Measurements from ENCODE around the gene DGLUCY.
"Not testable (repeated sequence)": the region's sequence is repeated elsewhere in the genome, so short reads cannot be mapped to it uniquely, and the experiment has no call there.

Gene DGLUCY

GRCh38 chr14:91113829-91114078 lies at the start of gene DGLUCY:
DGLUCY (plus strand) TSS chr14:91114073; CDS start chr14:91160295, 46,222 bp downstream.
- DNase-seq, result no peak

- no peak for DNase-seq
Measured at GRCh38 chr14:91065266-91065665, 48.6 kb upstream of the DGLUCY start.

- no peak for DNase-seq
Measured at GRCh38 chr14:91067186-91067585, 46.7 kb upstream of the DGLUCY start.

- DNase-seq, result no peak
Measured at GRCh38 chr14:91068642-91069041, 45.2 kb upstream of the DGLUCY start.

GRCh38 chr14:91070572-91070971 lies 43.3 kb upstream of the DGLUCY start:
- no peak for DNase-seq

GRCh38 chr14:91075553-91075952 lies 38.3 kb upstream of the DGLUCY start:
- no peak for DNase-seq

GRCh38 chr14:91078095-91078737 lies 35.7 kb upstream of the DGLUCY start:
- no peak for DNase-seq

- no peak for DNase-seq
Measured at GRCh38 chr14:91080071-91080470, 33.8 kb upstream of the DGLUCY start.

- DNase-seq, result no peak
Measured at GRCh38 chr14:91082282-91082681, 31.6 kb upstream of the DGLUCY start.

- DNase-seq, result no peak
Measured at GRCh38 chr14:91084516-91084915, 29.4 kb upstream of the DGLUCY start.

GRCh38 chr14:91087470-91087869 lies 26.4 kb upstream of the DGLUCY start:
- not testable (repeated sequence) for DNase-seq

GRCh38 chr14:91088585-91089235 lies 25.2 kb upstream of the DGLUCY start:
- DNase-seq, result no peak

GRCh38 chr14:91089958-91090535 lies 23.8 kb upstream of the DGLUCY start:
- DNase-seq, result no peak

- DNase-seq, result no peak
Measured at GRCh38 chr14:91090743-91091142, 23.1 kb upstream of the DGLUCY start.

- no peak for DNase-seq
Measured at GRCh38 chr14:91092073-91092472, 21.8 kb upstream of the DGLUCY start.

GRCh38 chr14:91093743-91094472 lies 20.0 kb upstream of the DGLUCY start:
- not testable (repeated sequence) for DNase-seq

- no peak for DNase-seq
Measured at GRCh38 chr14:91094772-91095171, 19.1 kb upstream of the DGLUCY start.

GRCh38 chr14:91095178-91095577 lies 18.7 kb upstream of the DGLUCY start:
- DNase-seq, result no peak

- not testable (repeated sequence) for DNase-seq
Measured at GRCh38 chr14:91097657-91098056, 16.2 kb upstream of the DGLUCY start.

- DNase-seq, result no peak
Measured at GRCh38 chr14:91098591-91098990, 15.3 kb upstream of the DGLUCY start.

- no peak for DNase-seq
Measured at GRCh38 chr14:91100102-91100501, 13.8 kb upstream of the DGLUCY start.

GRCh38 chr14:91103116-91103515 lies 10.8 kb upstream of the DGLUCY start:
- no peak for DNase-seq

- peak in 1 of 2 donors; percentile 75 for DNase-seq
Measured at GRCh38 chr14:91108941-91109611, 4.8 kb upstream of the DGLUCY start.
